Ovary (tissue), 3 donors: ENCODE results near the gene TEX2.

ENCODE experiments used
- POLR2A ChIP-seq: fragments of 450-650 bp; IDR thresholded peaks from one replicate; pipeline ENCODE4 v1.6.1; 2017; ENCODE audit warnings: antibody characterized with exemption, mild to moderate bottlenecking, moderate library complexity
- TF ChIP-seq, protein P1 (sequence below), 3 donors: fragments of 450-650 bp in 2 of 3; fragments of 200-600 bp in 1 of 3; IDR thresholded peaks; one replicate each; pipeline versions ENCODE4 v1.5.1 to v1.8.0; 2016 to 2022; ENCODE audit warnings: antibody characterized with exemption in 3 of 3, mild to moderate bottlenecking in 1 of 3
- donor health status: DM: no; HTN: no; CAD: no.

DNA sequence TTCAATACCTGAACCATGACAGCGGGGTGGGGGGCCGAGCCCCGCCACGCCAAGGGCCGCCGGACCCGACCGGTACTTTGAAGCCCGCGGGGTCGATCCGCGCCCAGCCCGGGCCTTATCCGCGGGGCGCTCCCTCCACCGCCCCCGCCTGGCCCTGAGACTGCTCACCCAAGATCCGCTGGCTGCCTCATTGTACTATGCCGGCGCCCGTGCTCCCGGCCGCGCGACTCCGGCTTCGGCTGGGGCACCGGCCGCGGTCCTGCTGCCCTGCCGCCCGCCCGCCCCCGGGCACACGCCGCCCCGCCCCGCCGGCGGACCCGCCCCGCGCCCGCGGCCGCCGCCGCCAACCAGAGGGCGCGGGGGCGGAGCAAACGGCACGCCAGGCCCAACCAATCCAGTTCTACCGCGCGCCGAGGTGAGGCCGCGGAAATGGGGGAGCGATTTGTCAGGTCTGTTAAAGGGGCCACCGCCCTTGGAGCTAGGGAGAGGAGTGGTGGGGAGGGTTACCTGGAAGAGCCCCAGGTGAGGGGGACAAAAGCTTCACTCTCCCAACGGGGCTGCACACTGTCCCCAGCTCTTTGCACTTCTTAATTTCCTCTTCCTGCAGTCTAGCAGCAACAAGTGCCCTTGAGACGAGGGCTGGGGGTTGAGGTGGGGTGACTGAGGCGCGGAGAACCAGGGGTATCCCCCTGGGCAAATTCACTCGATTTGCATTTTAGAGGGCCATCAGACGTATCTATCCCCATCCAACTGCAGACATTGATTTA, at the start of gene TEX2:
- TF ChIP-seq, protein P1, sequence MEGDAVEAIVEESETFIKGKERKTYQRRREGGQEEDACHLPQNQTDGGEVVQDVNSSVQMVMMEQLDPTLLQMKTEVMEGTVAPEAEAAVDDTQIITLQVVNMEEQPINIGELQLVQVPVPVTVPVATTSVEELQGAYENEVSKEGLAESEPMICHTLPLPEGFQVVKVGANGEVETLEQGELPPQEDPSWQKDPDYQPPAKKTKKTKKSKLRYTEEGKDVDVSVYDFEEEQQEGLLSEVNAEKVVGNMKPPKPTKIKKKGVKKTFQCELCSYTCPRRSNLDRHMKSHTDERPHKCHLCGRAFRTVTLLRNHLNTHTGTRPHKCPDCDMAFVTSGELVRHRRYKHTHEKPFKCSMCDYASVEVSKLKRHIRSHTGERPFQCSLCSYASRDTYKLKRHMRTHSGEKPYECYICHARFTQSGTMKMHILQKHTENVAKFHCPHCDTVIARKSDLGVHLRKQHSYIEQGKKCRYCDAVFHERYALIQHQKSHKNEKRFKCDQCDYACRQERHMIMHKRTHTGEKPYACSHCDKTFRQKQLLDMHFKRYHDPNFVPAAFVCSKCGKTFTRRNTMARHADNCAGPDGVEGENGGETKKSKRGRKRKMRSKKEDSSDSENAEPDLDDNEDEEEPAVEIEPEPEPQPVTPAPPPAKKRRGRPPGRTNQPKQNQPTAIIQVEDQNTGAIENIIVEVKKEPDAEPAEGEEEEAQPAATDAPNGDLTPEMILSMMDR (IDR thresholded peaks at IDR 0.05): no peak
- TF ChIP-seq POLR2A: peak; percentile 48
